Fibroblast of pulmonary artery (primary cell): Measurements from ENCODE around the gene PCDH1.

Experiments used
- DNase-seq: peaks from one replicate; pipeline ENCODE4 v3.0.0-alpha.2; 2010; ENCODE audit warnings: low read depth
- H3K4me3 ChIP-seq: replicated peaks from 2 replicates; pipeline ENCODE4 v1.5.1; 2011; ENCODE audit warnings: low read depth, mild to moderate bottlenecking, control low read depth, low read length, moderate library complexity
- TF ChIP-seq, protein P1 (sequence below): IDR thresholded peaks from 2 replicates; pipeline ENCODE4 v1.5.1; 2011; ENCODE audit warnings: mild to moderate bottlenecking, control low read depth, low read length, inconsistent platforms; ENCODE audit errors: missing control alignments

PCDH1 gene

DNA sequence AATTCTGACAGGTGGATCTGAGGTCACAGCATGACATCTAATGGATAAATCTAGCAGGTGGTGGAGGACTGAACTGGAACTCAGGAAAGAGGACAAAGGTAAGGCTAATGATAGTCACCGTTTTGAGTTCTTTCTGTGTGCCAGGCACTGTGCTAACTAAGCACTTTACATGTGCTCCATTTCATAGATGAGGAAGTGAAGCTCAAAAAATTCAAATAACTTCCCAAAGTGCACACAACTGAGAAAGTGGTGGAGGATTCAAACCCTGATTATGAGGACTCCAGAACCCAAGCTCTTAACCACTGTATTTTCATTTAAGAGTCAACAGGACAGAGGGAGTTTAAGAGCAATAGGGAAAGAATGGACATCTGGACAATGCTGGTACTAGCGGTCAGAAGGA, 38.3 kb upstream of the PCDH1 start:
- TF ChIP-seq, protein P1, sequence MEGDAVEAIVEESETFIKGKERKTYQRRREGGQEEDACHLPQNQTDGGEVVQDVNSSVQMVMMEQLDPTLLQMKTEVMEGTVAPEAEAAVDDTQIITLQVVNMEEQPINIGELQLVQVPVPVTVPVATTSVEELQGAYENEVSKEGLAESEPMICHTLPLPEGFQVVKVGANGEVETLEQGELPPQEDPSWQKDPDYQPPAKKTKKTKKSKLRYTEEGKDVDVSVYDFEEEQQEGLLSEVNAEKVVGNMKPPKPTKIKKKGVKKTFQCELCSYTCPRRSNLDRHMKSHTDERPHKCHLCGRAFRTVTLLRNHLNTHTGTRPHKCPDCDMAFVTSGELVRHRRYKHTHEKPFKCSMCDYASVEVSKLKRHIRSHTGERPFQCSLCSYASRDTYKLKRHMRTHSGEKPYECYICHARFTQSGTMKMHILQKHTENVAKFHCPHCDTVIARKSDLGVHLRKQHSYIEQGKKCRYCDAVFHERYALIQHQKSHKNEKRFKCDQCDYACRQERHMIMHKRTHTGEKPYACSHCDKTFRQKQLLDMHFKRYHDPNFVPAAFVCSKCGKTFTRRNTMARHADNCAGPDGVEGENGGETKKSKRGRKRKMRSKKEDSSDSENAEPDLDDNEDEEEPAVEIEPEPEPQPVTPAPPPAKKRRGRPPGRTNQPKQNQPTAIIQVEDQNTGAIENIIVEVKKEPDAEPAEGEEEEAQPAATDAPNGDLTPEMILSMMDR = no peak
- no peak for DNase-seq
- H3K4me3 ChIP-seq = no peak overlapping the region

DNA sequence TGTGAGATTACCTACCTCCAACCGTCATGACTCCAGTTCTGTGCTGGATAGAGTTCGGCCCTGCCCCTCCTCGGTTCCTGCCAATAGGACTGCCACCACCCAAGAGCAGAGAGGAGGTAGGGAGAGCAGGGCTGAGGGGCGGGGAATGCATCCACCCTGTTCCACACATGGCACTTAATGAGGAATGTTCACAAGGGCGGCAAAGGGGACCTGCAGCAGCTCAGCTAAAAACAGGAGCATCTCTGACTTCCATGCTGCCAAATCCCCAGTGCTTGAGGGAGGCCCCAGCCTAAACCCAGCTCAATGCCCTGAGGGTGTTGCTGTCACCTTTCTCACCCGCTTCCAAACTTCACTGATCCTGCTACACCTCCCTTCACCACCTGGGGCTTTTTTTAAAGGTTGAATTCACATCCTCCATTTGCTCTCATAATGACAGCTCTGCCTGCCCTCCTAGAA, 37.7 kb upstream of the PCDH1 start:
- no peak for DNase-seq
- TF ChIP-seq, protein P1 = no peak
- no peak overlapping the region for H3K4me3 ChIP-seq

DNA sequence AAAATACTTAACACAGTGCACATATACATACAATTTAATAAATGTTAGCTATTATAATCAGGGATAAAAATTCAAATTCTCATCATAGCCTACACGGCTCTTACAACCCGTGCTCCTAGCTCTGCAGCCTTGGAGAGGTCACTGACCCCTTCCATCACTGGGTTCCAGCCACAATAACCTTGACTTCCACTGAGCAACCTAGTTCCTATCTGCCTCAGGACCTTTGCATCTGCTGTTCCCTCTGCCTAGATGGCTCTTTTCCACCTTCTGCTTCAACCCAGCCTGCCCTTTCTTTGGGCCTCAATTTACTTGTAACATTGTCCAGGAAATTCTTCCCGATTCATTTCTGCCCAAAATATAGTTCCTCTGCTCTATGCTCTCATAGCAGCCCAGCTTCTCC, 36.6 kb upstream of the PCDH1 start:
- no peak for DNase-seq
- TF ChIP-seq, protein P1 = no peak
- H3K4me3 ChIP-seq = no peak overlapping the region

DNA sequence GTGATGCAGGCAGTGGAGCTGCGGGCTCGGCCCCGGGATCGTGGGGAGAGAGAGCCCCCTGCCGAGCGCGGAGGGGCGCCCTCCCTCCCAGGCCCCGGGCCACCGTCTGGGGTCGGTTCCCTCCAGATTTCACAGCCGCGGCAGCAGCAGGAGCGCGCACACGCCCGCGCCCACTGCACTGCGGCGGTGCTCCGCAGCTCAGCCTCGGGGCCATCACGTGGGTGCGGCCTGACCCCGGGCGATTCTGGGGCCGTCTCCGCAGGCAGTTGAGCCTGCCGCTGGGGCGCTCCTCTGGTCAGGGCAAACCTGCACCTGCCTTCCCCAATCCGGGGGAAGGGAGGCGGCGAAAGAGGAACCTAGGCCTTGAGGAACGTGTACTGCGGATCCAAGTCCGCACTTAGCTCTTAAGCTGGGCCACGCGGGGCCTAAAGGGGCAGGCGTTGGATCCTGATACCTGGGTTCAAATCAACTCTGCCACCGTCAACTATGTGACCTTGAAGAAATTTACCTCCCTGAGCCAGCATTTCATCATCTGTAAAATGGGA, 36.1 kb upstream of the PCDH1 start:
- peak overlapping the region; percentile 32 for H3K4me3 ChIP-seq
- TF ChIP-seq, protein P1 = peak; percentile 11
- peak; percentile 2 for DNase-seq

DNA sequence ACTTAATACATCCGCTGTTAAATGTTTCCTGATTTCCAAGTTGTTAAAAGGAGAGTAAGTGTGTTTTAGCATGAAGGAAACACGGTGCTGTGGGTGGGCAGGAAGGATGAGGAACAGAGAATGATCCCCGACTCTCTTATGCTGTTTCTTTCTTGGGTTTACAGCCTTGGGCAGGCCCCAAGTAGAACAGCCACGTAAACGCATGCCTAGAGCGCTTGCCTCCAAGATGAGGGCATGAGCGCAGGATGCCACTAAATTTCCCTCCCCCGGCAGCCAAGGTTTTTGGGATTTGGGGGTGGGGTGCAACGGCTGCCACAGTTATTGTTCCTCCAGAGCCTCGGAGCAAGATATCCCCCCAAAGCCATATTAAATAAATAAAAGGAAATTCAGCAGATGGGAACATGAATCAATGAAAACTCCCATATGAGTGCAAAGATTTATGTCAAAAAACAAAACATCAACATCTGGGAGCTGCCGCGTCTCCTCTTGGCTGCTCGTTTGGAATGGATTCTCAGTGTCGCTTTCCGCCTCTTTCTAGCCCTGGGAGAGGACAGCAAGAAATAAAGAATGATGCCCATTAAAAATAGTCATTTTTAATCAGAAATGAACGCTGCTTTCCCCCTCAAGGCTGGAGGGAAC, 35.5 kb upstream of the PCDH1 start:
- H3K4me3 ChIP-seq = peak overlapping the region; percentile 32
- TF ChIP-seq, protein P1 = no peak
- no peak for DNase-seq

DNA sequence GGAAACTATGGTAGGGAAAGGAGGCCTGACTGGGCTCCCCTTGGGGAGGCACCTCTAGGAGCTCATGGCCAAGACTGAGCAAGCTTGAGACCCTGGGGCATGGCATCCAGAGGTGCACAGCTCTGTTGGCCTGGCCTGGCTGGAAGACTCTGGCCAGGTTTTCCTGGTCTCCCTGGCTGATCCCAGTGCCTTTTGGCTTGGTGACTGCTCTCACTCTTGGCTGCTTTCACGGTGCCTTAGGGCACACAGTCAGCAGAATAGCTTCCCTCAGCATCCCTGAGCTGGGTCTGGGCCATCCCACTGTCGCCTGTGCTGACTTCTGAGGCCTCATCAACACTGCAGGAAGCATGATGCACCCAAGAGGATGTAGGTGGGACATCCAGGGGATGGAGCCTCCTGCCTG, 32.1 kb upstream of the PCDH1 start:
- DNase-seq = no peak
- TF ChIP-seq, protein P1 = no peak
- H3K4me3 ChIP-seq = no peak overlapping the region

DNA sequence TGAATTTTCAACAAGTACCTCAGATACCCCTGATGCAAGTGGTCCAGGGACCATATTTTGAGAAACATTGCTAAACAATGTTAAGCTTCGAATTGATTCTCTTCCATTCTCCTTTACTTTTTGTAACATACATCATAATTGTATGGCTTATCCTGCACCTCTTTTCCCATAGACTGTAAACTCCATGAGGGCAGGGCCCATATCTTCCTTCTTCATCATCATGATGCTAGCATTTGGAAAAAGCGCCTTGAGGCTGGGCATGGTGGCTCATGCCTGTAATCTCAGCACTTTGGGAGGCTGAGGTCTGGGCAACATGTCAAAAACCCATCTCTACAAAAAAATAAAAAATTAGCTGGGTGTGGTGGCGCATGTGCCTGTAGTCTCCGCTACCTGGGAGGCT, 31.0 kb upstream of the PCDH1 start:
- H3K4me3 ChIP-seq = no peak overlapping the region
- DNase-seq = no peak
- TF ChIP-seq, protein P1 = no peak
